Urinary bladder (tissue), 4 donors: ENCODE data around the gene H1-8. TPM values are rescaled to one million over a fixed set of nuclear protein-coding genes. Genes with fewer than 3 reads are reported as not detected.

Experiments used
- DNase-seq: peaks from one replicate; pipeline ENCODE4 v3.0.0-alpha.2; 2015; ENCODE audit errors: extremely low spot score
- H3K27ac ChIP-seq: one replicate; pipeline ENCODE4 v1.5.1; 2013; ENCODE audit warnings: low read depth, mild to moderate bottlenecking, moderate library complexity
- H3K36me3 ChIP-seq: one replicate; pipeline ENCODE4 v1.6.1; 2013; ENCODE audit warnings: mild to moderate bottlenecking, moderate library complexity; ENCODE audit not compliant: insufficient read depth
- H3K4me1 ChIP-seq: one replicate; pipeline ENCODE4 v1.6.1; 2013; ENCODE audit warnings: mild to moderate bottlenecking, moderate library complexity; ENCODE audit not compliant: insufficient read depth
- H3K4me3 ChIP-seq: one replicate; pipeline ENCODE4 v1.5.1; 2013; ENCODE audit warnings: low read depth, low read length
- WGBS: extraction: QIAGEN DNeasy Blood & Tissue Kit; methylation state at CpG from one replicate; pipeline ENCODE4 v1.1.7; 2013; 5-methylcytosine and 5-hydroxymethylcytosine counted together
- polyA plus RNA-seq: library from polyadenylated mRNA; stranded (reverse); fragments of 200-250 nt; gene quantifications from one replicate; pipeline ENCODE4 v1.2.3, GENCODE V29; 2013
- total RNA-seq: library from RNA; depleted of rRNA; stranded (reverse); fragments of >200 nt; gene quantifications from one replicate; pipeline ENCODE4 v1.2.3, GENCODE V29; 2014
- donor health status: healthy with polysubstance abuse.
- donor health status: healthy.

Gene H1-8
- total and polyA plus RNA-seq, 2 donors, result not detected

DNA sequence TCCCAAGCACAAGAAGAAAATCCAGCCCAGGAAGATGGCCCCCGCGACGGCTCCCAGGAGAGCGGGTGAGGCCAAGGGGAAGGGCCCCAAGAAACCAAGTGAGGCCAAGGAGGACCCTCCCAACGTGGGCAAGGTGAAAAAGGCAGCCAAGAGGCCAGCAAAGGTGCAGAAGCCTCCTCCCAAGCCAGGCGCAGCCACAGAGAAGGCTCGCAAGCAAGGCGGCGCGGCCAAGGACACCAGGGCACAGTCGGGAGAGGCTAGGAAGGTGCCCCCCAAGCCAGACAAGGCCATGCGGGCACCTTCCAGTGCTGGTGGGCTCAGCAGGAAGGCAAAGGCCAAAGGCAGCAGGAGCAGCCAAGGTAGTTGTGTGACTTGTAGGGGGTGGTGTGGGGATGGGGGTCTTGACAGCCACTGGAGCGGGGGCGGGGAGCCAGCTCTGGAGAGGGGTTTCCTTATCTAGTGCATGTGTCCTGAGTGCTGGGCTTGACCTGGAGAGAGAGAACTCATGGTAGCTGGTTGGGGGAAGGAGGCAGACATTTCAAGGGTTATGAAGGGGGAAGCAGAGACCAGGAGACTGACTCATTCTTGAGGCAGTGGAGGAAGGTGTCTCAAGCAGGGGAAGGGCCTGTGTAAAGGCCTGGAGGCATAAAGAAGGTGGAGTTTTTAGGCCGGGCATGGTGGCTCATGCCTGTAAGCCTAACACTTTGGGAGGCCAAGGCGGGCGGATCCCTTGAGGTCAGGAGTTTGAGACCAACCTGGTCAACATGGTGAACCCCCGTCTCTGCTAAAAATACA, 6.2 kb downstream of the H1-8 start:
- no peak overlapping the region for H3K4me3 ChIP-seq
- H3K36me3 ChIP-seq, result no peaks in the 10 kb centered on the region
- DNase-seq, result no peak
- H3K27ac ChIP-seq, result no peak overlapping the region
- H3K4me1 ChIP-seq, result no peaks in the 10 kb centered on the region
- WGBS, result 94% methylated on average over 18 of the region's 18 CpGs

DNA sequence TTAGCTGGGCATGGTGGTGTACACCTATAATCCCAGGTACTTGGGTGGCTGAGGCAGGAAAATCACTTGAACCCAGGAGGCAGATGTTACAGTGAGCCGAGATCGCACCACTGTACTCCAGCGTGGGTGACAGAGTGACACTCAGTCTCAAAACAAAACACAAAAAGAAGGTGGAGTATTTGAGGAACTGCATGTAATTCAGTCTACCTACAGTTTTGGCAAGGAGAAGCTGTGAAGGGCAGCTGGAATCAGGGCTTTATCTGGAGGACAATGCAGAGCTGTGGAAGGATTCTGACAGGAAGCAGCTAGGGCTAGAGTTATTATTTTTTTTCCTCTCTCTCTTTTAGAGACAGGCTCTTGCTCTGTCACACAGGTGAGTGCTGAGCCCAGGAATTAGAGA, 6.8 kb downstream of the H1-8 start:
- Histone ChIP-seq H3K4me1 (no peaks in the 10 kb centered on the region), H3K27ac (no peak overlapping the region), H3K36me3 (no peaks in the 10 kb centered on the region), H3K4me3 (no peak overlapping the region)
- WGBS, result 79% methylated on average over 3 of the region's 3 CpGs
- DNase-seq, result no peak

DNA sequence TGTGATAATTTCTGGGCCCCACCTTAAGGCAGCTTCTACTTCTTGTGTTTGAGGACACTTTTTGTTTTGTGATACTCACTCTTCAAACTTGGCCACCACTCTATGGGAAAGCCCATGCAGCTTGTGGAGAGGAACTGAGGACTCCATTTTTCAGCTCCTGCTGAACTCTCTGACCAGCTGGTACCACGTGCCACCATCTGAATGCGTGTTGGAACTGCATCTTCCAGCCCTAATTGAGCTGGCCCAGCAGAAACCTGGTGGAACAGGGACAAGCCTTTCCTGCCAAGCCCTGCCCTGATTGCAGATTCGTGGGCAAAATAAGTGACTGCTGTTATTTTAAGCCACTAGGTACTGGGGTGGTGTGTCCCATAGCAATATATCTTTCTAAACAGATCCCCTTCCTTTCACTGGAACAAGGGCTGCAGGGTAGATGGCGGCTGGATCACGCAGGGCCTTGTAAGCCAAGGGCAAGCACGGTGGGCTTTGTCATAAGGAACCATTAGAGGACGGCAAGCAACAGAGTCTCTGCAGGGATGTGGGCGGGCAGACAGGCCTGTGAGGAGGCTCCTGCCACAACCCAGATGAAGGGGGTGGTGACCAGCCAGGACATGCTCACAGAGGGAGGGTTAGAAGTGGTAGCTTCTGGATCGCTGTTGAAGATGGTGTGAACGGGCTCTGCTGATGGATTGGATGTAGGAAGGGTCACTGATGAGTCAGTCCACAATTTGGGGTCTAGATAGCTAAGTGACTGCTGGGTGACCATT, 9.5 kb downstream of the H1-8 start:
- no peak for DNase-seq
- no peak overlapping the region for H3K4me3 ChIP-seq
- WGBS, result 76% methylated on average over 10 of the region's 10 CpGs
- H3K36me3 ChIP-seq, result peaks cover 2% of the 10 kb centered on the region
- no peaks in the 10 kb centered on the region for H3K4me1 ChIP-seq
- no peak overlapping the region for H3K27ac ChIP-seq

DNA sequence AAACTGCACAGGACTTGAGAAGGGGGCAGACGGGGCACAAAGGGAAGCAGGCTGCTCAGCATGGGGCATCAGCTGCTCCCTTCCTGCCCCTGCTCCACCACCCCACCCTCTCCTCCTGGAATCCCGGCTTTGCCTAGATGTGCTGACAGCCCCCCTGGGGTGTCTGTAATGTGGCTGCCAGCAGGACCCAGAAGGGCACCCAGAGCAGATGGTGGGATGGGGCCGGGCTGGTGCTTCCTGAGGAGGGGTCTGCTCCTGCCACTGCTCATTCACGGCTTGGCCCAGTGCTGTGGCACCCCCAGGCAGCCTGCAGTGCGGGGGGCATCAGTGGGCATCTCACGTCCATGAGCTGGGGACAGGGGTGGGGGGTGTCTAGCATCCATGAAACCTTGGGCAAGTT, 10.2 kb downstream of the H1-8 start:
- 78% methylated on average over 6 of the region's 6 CpGs for WGBS
- Histone ChIP-seq H3K4me3 (no peak overlapping the region), H3K36me3 (peaks cover 2% of the 10 kb centered on the region), H3K4me1 (no peaks in the 10 kb centered on the region), H3K27ac (no peak overlapping the region)
- no peak for DNase-seq

DNA sequence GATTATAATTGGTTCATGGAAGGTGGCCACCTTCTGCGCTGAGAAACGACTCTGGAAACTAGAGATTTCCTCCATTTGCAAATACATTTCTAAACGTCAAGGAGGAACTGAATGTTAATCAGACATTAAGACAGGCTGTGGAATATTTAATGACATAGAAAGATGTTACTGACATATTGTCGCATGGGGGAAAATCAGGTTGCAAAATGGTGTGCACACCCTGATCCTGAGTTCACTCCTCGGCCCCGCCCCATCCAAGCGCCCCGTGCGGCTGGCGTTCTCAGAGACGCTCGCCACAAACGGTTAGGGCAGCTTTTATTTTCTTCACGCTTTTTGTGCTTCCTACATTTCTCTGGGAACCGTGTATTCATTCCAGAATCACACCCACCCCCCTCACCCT, 10.7 kb downstream of the H1-8 start:
- Histone ChIP-seq H3K4me3 (no peak overlapping the region), H3K4me1 (no peaks in the 10 kb centered on the region), H3K27ac (no peak overlapping the region), H3K36me3 (peaks cover 2% of the 10 kb centered on the region)
- 66% methylated on average over 15 of the region's 15 CpGs for whole genome bisulfite sequencing
- DNase-seq, result no peak

DNA sequence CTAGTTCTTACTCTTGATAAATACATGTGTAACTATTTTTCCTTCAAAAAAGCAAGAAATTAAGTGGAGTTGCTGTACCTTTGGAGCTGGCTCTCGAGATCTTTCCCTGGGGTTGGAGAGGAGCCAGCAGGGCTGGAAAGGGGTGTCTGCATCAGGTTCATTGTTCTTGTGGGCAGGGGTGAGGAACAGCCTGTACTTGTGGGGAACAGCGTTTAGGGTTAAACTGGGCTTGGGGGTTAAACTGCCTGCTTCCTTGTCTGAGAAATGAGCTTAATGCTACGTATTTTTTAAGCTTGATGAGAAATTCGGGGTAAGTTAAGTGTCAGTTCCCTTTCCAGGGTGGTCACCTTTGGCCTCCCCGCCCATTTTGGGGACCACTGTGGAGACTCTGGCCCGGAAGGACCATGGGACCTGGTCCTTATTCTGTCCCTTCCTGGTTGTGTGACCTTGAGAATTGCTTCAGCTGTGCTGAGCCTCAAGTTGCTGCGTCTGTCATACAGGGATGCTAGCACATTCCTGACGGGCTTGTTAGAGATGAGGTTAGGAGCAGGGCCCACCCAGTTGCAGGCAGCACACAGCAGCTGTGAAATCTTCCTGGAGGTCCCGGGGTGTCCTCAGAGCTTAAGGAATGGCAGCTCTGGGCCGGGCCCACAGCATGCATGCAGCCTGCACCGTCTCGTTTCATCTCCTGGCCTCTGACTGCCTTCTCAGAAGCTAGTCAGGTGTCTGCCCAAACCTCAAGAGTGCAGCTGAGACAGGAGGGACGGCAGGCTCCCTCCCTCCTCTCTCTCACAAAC, 11.6 kb downstream of the H1-8 start:
- peaks cover 2% of the 10 kb centered on the region for H3K36me3 ChIP-seq
- 60% methylated on average over 13 of the region's 13 CpGs for WGBS
- H3K4me1 ChIP-seq, result no peaks in the 10 kb centered on the region
- DNase-seq, result no peak
- H3K27ac ChIP-seq, result no peak overlapping the region
- H3K4me3 ChIP-seq, result no peak overlapping the region

DNA sequence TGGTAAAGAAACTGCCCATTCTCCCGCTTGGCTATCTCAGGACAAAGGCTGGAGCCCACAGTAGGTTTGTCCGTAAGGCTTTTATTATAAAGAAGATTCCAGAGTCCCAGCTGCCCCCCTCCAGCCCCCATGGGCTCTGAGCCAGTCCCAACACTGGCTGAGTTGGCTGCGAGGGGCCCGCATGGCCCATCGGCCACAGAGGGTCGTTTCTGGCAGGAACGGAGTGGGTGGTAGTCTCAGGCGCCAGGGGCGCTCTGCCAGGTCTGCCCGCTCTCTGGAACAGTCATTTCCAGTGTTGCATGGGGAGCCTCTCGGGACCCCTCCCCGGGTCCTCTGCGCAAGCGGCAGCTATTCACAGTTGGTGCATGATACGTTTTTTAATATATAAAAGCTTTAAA, 12.2 kb downstream of the H1-8 start:
- Histone ChIP-seq H3K36me3 (peaks cover 2% of the 10 kb centered on the region), H3K4me3 (no peak overlapping the region), H3K27ac (no peak overlapping the region), H3K4me1 (no peaks in the 10 kb centered on the region)
- DNase-seq, result no peak
- WGBS, result 67% methylated on average over 15 of the region's 15 CpGs

DNA sequence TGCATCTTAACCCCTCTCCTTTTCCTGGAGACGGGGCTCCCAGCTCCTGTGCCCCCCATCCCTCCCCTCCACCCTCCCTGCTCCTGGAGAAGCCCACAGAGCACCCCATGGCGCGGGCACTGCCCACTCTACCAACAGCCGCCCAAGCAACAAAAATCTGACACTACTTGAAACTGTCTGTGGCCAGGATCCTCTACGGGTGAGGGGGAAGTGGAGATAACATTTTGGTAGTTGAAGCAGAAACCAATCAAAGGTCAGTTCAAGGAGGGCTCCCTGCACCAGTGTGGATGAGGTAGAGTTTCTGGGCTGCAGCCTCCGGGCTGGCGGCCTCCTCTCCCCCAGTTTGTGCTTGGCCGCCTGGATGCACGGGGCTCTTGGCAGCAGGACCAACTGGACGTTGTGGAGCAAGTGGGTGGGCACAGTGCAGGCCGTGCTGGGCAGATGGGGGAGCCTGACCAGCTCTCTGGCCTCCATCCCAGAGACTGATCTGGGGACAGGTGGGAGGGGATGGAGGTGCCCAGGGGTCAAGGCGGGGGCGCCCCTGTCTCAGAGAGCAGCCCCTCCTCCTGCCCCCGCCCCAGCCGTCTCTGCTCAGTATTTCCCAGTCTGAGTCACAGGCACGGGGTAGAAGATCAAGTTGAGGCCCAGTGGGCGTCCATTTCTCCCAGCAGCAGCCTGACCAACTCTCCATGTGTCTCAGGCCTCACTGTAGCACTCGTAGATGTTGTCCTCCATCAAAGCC, 12.8 kb downstream of the H1-8 start:
- peaks cover 2% of the 10 kb centered on the region for H3K36me3 ChIP-seq
- DNase-seq, result no peak
- 79% methylated on average over 18 of the region's 18 CpGs for WGBS
- no peak overlapping the region for H3K27ac ChIP-seq
- no peak overlapping the region for H3K4me3 ChIP-seq
- H3K4me1 ChIP-seq, result no peaks in the 10 kb centered on the region

DNA sequence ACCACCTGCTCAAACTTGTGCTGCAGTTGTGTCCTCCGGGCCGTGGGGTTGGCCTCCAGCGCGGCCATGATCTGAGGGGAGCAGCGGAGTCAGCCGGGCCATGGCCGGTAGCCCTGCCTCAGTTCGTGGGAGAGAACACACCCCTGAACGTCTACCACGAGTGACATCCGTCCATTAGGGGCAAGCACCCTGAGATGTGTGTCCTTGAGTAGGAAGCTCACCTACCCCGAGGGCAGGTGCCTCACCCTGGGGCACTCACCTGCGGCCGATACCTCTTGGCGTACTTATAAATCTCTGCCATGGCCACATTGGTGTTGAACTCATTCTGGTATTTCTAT, 13.4 kb downstream of the H1-8 start:
- Histone ChIP-seq H3K27ac (no peak overlapping the region), H3K4me3 (no peak overlapping the region), H3K36me3 (peaks cover 2% of the 10 kb centered on the region), H3K4me1 (no peaks in the 10 kb centered on the region)
- DNase-seq, result no peak
- 95% methylated on average over 15 of the region's 15 CpGs for WGBS

DNA sequence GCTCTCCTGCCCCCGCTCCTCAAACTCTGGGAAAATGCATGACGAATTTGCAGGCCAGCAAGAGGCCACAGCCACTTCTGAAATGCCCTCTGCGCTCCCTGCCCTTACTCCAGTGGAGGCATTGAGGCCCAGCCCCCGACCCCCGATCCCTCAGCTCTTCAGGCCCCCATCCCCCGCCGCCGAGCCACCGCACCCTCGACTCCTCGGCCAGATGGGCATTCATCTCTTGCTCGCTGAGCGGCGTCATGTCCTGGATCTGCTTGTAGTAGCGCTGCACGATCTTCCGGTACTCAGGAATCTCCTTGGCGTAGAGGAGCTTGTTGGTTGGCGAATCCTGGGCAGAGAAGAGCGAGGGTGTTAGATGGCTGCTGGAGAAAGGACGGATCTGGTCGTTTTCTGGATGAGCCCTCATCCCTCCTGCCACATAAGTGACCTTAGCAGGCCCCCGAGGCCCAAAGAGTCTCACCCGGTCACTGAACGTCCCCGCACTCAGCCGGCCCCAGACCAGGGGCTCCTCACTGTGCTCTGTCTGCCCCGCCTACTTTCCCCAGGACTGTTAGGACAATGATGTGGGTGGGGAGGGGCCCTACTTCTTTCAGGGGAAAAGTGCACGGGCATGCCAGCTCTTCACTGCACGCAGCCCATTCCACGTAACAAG, 14.0 kb downstream of the H1-8 start:
- no peaks in the 10 kb centered on the region for H3K4me1 ChIP-seq
- DNase-seq, result no peak
- no peak overlapping the region for H3K27ac ChIP-seq
- H3K4me3 ChIP-seq, result no peak overlapping the region
- WGBS, result 80% methylated on average over 31 of the region's 31 CpGs
- peaks cover 2% of the 10 kb centered on the region for H3K36me3 ChIP-seq

DNA sequence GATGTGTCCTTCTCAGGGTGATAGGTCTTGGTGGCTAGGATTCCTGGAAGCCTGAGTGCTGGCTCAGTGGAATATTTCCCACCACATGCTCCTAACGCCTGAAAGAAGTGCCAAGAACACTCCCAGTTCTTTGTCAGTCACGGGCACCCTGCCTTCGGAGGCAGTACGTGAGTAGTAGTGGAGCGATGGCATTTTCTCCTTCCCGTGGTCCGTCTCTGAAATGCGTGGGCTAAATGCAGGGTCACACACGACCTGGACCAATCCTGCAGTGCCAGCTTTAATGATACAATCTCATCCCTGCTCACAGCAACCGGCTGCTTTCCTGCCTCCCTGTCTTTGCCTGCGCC, 14.5 kb downstream of the H1-8 start:
- no peak overlapping the region for H3K27ac ChIP-seq
- no peak overlapping the region for H3K4me3 ChIP-seq
- peaks cover 2% of the 10 kb centered on the region for H3K36me3 ChIP-seq
- no peak for DNase-seq
- no peaks in the 10 kb centered on the region for H3K4me1 ChIP-seq
- WGBS, result 47% methylated on average over 11 of the region's 11 CpGs

DNA sequence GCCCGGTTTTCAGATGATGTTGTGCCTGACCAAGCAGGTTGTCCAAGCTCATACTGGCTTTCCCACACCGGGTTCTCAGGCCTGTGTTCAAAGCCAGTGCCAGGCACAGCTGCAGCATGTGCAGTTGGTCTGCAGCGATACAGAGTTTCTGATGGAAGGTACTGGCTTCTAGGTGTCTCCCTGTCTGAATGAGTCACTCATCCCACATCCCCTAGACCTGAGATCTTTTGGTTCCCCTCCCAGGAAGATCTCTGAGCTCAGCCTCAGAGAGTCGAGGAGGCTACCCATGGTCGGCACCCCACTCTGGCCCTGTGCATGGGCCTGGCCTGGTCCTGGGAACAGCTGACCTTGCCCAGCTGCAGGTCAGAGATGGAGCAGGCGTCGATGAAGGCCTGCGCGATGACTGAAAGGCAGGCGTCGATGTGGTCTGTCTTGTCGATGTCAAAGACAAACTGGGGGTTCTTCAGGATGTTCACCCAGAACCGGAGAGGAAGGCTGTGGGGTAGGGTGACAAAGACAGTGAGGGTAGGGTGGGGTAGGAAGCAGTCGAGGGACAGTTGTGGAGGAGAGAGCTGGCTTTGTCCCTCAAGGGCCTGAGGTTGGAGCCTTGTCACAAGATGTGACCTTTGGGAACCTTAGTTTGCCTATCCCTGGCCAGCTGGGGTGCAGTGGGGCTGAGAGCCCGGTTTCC, 15.3 kb downstream of the H1-8 start:
- DNase-seq, result no peak
- Histone ChIP-seq H3K4me3 (no peak overlapping the region), H3K4me1 (no peaks in the 10 kb centered on the region), H3K27ac (no peak overlapping the region), H3K36me3 (peaks cover 2% of the 10 kb centered on the region)
- 85% methylated on average over 15 of the region's 15 CpGs for WGBS
